HG02571 (cell line): ENCODE data around the gene MAU2.
A peak's percentile ranks its signal among the peaks of the same experiment; 100 is the strongest.
"Not testable (repeated sequence)": the region's sequence is repeated elsewhere in the genome, so short reads cannot be mapped to it uniquely, and the experiment has no call there.

Source experiments
- ATAC-seq: cut with Tn5 transposase; IDR thresholded peaks from one replicate; pipeline ENCODE4 v1.9.1; 2021; ENCODE audit warnings: mild to moderate bottlenecking, moderate library complexity; ENCODE audit not compliant: unreplicated experiment

Gene MAU2

GRCh38 chr19:19343762-19344161 lies 23.1 kb downstream of the MAU2 start:
- ATAC-seq: no peak

- ATAC-seq: no peak
These were observed 24.6 kb downstream of the MAU2 start for GRCh38 chr19:19345232-19345631.

- no peak for ATAC-seq
These were observed 25.3 kb downstream of the MAU2 start for GRCh38 chr19:19345970-19346369.

GRCh38 chr19:19347401-19348110 lies 26.9 kb downstream of the MAU2 start:
- ATAC-seq: no peak

GRCh38 chr19:19348266-19348665 lies 27.6 kb downstream of the MAU2 start:
- no peak for ATAC-seq

GRCh38 chr19:19349365-19349764 lies 28.7 kb downstream of the MAU2 start:
- ATAC-seq: no peak

- not testable (repeated sequence) for ATAC-seq
These were observed 30.1 kb downstream of the MAU2 start for GRCh38 chr19:19350756-19351155.

GRCh38 chr19:19352823-19353222 lies 32.2 kb downstream of the MAU2 start:
- ATAC-seq: no peak

- no peak for ATAC-seq
These were observed 33.4 kb downstream of the MAU2 start for GRCh38 chr19:19354007-19354406.

GRCh38 chr19:19354932-19355331 lies 34.3 kb downstream of the MAU2 start:
- ATAC-seq: no peak

GRCh38 chr19:19355606-19356139 lies 35.0 kb downstream of the MAU2 start:
- no peak for ATAC-seq

GRCh38 chr19:19356500-19356899 lies 35.9 kb downstream of the MAU2 start:
- ATAC-seq: no peak

- ATAC-seq: no peak
These were observed 36.4 kb downstream of the MAU2 start for GRCh38 chr19:19356901-19357566.

GRCh38 chr19:19361075-19361594 lies 40.5 kb downstream of the MAU2 start:
- no peak for ATAC-seq

GRCh38 chr19:19362075-19362474 lies 41.4 kb downstream of the MAU2 start:
- no peak for ATAC-seq

- ATAC-seq: peak; percentile 59
These were observed 46.1 kb downstream of the MAU2 start for GRCh38 chr19:19366434-19367396.

GRCh38 chr19:19368087-19368486 lies 47.5 kb downstream of the MAU2 start:
- no peak for ATAC-seq

GRCh38 chr19:19371059-19371458 lies 50.4 kb downstream of the MAU2 start:
- no peak for ATAC-seq

GRCh38 chr19:19372656-19373416 lies 52.2 kb downstream of the MAU2 start:
- peak; percentile 63 for ATAC-seq

- no peak for ATAC-seq
These were observed 58.9 kb downstream of the MAU2 start for GRCh38 chr19:19379527-19379926.
